HG02678 (cell line): ENCODE measurements around the gene PTPRCAP.

Source experiments
- ATAC-seq: cut with Tn5 transposase; IDR thresholded peaks from one replicate; pipeline ENCODE4 v1.9.1; 2021; ENCODE audit warnings: mild to moderate bottlenecking, moderate library complexity; ENCODE audit not compliant: unreplicated experiment

PTPRCAP gene

GRCh38 chr11:67441731-67442351 is 4.4 kb upstream of the PTPRCAP start:
- ATAC-seq: no peak

- ATAC-seq: no peak
Measured at GRCh38 chr11:67441098-67441563, 3.6 kb upstream of the PTPRCAP start.

GRCh38 chr11:67440229-67441097 is 3.0 kb upstream of the PTPRCAP start:
- no peak for ATAC-seq

- ATAC-seq: no peak
Measured at GRCh38 chr11:67439321-67440228, 2.1 kb upstream of the PTPRCAP start.

GRCh38 chr11:67438158-67438902 is 848 bp upstream of the PTPRCAP start:
- ATAC-seq: no peak

GRCh38 chr11:67437809-67438157 is 301 bp upstream of the PTPRCAP start:
- no peak for ATAC-seq

- peak; percentile 30 for ATAC-seq
Measured at GRCh38 chr11:67436459-67437081, 912 bp downstream of the PTPRCAP start.

- no peak for ATAC-seq
Measured at GRCh38 chr11:67435727-67436458, 1.6 kb downstream of the PTPRCAP start.

GRCh38 chr11:67435031-67435726 is 2.3 kb downstream of the PTPRCAP start:
- no peak for ATAC-seq

- no peak for ATAC-seq
Measured at GRCh38 chr11:67434395-67434881, 3.0 kb downstream of the PTPRCAP start.

- no peak for ATAC-seq
Measured at GRCh38 chr11:67433536-67434394, 3.7 kb downstream of the PTPRCAP start.

- no peak for ATAC-seq
Measured at GRCh38 chr11:67432655-67433349, 4.7 kb downstream of the PTPRCAP start.

- ATAC-seq: no peak
Measured at GRCh38 chr11:67431346-67432249, 5.9 kb downstream of the PTPRCAP start.

- ATAC-seq: no peak
Measured at GRCh38 chr11:67429722-67430121, 7.8 kb downstream of the PTPRCAP start.

GRCh38 chr11:67429038-67429668 is 8.3 kb downstream of the PTPRCAP start:
- no peak for ATAC-seq
